C4-2B (cell line): Measurements from ENCODE around the gene MTR.

Source experiments
- H3K27ac ChIP-seq: fragments of 450-650 bp; 2 replicates; pipeline ENCODE4 v1.5.1; 2017
- ZFX ChIP-seq: fragments of 450-650 bp; IDR thresholded peaks from 2 replicates; pipeline ENCODE4 v1.6.1; 2017
- TF ChIP-seq, protein P1 (sequence below): fragments of 450-650 bp; conservative IDR thresholded peaks from 2 replicates; pipeline ENCODE4 v1.5.1; 2017; ENCODE audit warnings: mild to moderate bottlenecking

MTR gene

DNA sequence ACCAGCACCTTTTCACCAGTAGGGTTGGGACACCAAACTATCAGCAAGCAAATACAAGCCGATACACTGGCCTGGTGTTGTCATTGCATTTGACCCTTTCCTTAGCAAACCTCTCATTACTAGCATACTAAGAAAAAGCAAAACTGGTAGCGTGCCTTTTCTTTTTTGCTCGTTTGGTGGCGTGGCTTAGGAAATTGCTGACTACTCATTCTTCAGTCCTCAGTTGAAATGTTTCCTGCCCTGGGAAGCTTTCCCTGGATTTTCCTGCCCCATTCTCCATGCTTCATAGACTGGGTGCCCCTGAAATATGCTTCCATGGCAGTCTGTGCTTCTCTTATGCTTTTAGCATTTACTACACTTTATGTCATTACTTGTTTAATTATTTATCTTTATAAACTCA lies 42.0 kb downstream of the MTR start:
- TF ChIP-seq, protein P1, sequence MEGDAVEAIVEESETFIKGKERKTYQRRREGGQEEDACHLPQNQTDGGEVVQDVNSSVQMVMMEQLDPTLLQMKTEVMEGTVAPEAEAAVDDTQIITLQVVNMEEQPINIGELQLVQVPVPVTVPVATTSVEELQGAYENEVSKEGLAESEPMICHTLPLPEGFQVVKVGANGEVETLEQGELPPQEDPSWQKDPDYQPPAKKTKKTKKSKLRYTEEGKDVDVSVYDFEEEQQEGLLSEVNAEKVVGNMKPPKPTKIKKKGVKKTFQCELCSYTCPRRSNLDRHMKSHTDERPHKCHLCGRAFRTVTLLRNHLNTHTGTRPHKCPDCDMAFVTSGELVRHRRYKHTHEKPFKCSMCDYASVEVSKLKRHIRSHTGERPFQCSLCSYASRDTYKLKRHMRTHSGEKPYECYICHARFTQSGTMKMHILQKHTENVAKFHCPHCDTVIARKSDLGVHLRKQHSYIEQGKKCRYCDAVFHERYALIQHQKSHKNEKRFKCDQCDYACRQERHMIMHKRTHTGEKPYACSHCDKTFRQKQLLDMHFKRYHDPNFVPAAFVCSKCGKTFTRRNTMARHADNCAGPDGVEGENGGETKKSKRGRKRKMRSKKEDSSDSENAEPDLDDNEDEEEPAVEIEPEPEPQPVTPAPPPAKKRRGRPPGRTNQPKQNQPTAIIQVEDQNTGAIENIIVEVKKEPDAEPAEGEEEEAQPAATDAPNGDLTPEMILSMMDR: no peak
- no peak for TF ChIP-seq ZFX
- no peak overlapping the region for H3K27ac ChIP-seq

DNA sequence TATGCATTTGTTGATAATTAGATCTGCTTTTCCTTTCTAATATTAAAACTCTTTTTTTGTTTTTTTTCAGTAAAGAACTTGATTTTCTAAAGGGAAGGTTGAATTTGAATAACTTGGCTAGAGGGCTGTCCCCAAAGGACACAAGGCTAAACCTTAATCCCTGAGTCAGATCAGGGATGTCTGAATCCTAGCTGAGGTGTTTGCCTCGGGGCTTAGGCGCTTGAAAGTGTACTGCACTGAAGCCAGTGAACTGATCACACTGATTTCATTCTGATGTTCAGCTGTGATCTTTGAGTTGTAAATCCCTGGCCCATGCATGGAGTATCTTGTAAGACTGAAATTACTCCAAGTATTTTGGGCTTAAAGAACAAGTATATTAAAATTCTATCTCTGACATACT lies 42.8 kb downstream of the MTR start:
- TF ChIP-seq, protein P1: no peak
- no peak for TF ChIP-seq ZFX
- H3K27ac ChIP-seq: no peak overlapping the region

DNA sequence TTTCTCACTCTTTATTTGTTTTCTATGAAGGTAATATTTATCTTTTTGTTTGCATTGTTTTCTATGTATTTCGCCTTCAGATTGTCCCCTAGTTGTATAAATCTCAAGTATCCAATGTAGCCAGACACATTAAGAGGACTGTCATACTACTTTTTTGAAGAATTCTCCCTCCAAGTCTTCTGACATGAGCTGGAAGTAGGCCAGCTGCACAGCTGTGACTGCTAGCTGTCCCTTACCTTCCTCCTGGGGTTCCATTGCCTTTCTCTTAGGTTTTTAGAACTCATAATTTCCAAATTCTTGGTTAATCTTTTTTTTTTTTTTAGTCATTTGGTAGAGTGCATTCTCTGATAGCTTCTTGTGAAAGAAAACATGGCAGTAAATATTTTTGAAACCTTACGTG lies 46.2 kb downstream of the MTR start:
- TF ChIP-seq, protein P1: no peak
- no peak for TF ChIP-seq ZFX
- H3K27ac ChIP-seq: no peak overlapping the region

DNA sequence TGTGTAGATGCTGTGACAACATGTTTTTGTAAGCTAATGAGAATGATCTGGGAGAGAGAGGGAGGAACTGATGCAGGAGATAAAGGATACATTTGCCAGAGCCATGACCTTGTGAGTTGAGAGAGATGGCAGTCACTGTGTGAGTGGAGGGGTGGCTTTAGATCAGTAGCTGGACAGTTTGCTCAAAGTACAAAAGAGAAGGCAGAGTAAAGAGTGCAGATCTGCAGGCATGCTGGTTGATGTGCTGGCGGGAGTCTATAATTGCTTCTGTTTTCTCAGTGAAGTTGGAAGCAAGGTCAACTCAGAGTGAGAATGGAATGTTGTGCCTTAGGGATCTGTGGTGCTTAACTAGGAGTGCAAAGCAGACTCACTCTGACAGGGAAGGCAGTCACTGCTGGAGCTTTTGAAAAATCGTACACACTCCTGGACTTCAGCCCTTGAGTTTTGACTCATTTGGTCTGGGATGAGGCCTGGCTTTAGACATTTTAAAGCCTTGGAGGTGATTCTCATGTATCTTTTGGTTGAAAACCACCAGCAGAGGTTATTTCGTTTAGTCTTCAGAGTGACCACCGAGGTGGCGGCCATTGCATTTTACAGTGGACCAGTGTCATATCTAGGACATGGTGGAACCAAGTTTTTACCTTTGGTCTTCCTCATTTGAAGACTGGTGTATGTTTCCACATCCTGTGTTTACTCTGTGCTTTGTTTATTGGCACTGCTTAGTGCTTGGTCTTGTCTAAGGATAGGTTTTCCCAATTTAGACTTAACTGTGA lies 49.6 kb downstream of the MTR start:
- no peak for TF ChIP-seq ZFX
- TF ChIP-seq, protein P1: no peak
- H3K27ac ChIP-seq: no peak overlapping the region; the same call in 1 of the 2 replicates

DNA sequence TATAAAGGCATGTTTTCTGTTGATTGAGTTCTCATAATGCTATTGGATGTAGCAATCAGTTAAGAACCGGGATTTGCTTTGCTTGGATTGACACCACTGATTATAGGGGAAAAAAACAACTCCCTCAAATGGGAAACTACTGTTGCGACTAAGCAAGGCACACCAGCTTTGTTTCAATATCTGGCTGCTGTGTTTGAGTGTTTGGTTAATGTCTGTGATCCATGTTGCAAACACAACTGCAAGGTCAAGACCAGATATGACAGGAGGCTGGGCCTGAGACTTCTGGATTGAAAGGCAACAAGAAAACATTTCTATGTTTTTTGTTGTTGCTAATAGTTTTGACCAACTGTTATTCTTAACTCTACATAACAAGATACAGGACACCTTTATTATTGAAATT lies 50.7 kb downstream of the MTR start:
- no peak for TF ChIP-seq ZFX
- TF ChIP-seq, protein P1: no peak
- H3K27ac ChIP-seq: no peak overlapping the region

DNA sequence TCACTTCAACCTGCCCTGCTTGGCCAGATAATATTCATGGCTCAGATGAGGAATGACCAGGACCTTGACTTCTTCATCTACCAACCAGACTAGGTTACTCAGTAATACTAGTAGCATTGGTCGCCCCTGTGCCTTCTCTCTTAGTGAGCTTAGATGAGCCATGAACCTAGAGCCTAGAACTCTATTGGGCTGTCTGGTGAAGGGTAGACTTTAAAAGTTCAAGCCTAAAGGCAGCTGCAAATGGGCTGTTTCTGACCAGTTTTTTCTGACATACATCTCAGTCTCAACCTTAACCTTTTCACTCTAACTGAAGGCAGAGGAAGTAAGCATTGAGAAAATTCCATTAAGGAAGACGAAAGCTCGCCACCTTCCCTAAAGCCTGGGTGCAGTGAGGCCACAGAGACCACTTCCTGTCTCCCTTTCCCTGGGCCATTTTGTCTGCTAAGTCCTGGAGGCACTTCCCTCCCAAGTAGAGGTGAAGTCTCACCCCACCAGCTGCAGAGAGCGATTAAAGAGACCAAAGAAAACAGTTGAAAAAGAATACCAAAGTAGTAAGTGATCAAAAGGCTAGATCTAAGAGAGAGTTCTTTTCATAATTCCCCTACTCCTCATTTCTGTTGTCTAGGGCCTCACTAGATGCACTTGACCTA lies 53.3 kb downstream of the MTR start:
- TF ChIP-seq, protein P1: no peak
- H3K27ac ChIP-seq: no peak overlapping the region
